ENCODE results near the gene PROM2.

Gene PROM2

GRCh38 chr2:95284886-95285541 lies 10.8 kb downstream of the PROM2 start:
- DNase-seq (ENCODE audit: low read depth in 2 of 2): no peak

GRCh38 chr2:95285542-95285932 lies 11.3 kb downstream of the PROM2 start:
- no peak for DNase-seq (ENCODE audit: low read depth in 2 of 2)

- DNase-seq (ENCODE audit: low read depth in 2 of 2): no peak
Measured at GRCh38 chr2:95287336-95287735, 13.1 kb downstream of the PROM2 start.

- DNase-seq (ENCODE audit: low read depth in 2 of 2): no peak
Measured at GRCh38 chr2:95287806-95288205, 13.6 kb downstream of the PROM2 start.

GRCh38 chr2:95289253-95289652 lies 15.0 kb downstream of the PROM2 start:
- DNase-seq (ENCODE audit: low read depth in 2 of 2): no peak

GRCh38 chr2:95291222-95291621 lies 17.0 kb downstream of the PROM2 start:
- DNase-seq (ENCODE audit: low read depth in 2 of 2): no peak

GRCh38 chr2:95292623-95293260 lies 18.5 kb downstream of the PROM2 start:
- no peak for DNase-seq (ENCODE audit: low read depth in 2 of 2)

GRCh38 chr2:95294579-95295250 lies 20.5 kb downstream of the PROM2 start:
- no peak for DNase-seq (ENCODE audit: low read depth in 2 of 2)

GRCh38 chr2:95295376-95295775 lies 21.1 kb downstream of the PROM2 start:
- no peak for DNase-seq (ENCODE audit: low read depth in 2 of 2)

GRCh38 chr2:95296011-95296410 lies 21.8 kb downstream of the PROM2 start:
- no peak for DNase-seq (ENCODE audit: low read depth in 2 of 2)

- DNase-seq (ENCODE audit: low read depth in 2 of 2): no peak
Measured at GRCh38 chr2:95296880-95297487, 22.7 kb downstream of the PROM2 start, which contains the start of gene KCNIP3. KCNIP3 (plus strand) TSS chr2:95297347; CDS start chr2:95297439, 92 bp downstream.

GRCh38 chr2:95297639-95298395 lies 23.6 kb downstream of the PROM2 start:
- no peak for DNase-seq (ENCODE audit: low read depth in 2 of 2)

- DNase-seq (ENCODE audit: low read depth in 2 of 2): no peak
Measured at GRCh38 chr2:95298486-95299111, 24.4 kb downstream of the PROM2 start.

- no peak for DNase-seq (ENCODE audit: low read depth in 2 of 2)
Measured at GRCh38 chr2:95299961-95300360, 25.7 kb downstream of the PROM2 start.

- DNase-seq (ENCODE audit: low read depth in 2 of 2): no peak
Measured at GRCh38 chr2:95300450-95300849, 26.2 kb downstream of the PROM2 start.

- DNase-seq (ENCODE audit: low read depth in 2 of 2): no peak
Measured at GRCh38 chr2:95301186-95301585, 26.9 kb downstream of the PROM2 start.

- DNase-seq (ENCODE audit: low read depth in 2 of 2): no peak
Measured at GRCh38 chr2:95301876-95302641, 27.8 kb downstream of the PROM2 start.

GRCh38 chr2:95303191-95303919 lies 29.1 kb downstream of the PROM2 start:
- no peak for DNase-seq (ENCODE audit: low read depth in 2 of 2)

GRCh38 chr2:95305380-95306061 lies 31.3 kb downstream of the PROM2 start:
- no peak for DNase-seq (ENCODE audit: low read depth in 2 of 2)

Measured in activated CD4-positive, alpha-beta T cell treated with anti-CD3 and anti-CD28 coated beads for 24 hours (primary cell).